Body of pancreas (tissue), 4 donors: ENCODE measurements around the gene CDT1. TPM values are rescaled to one million over a fixed set of nuclear protein-coding genes. Genes with fewer than 3 reads are reported as not detected.
A peak's percentile ranks its signal among the peaks of the same experiment; 100 is the strongest.

Experiments used
- ATAC-seq: fragments of 150-250 bp; one replicate; pipeline ENCODE4 v1.9.1; 2016
- DNase-seq, 4 donors: peaks; one replicate each; pipeline ENCODE4 v3.0.0-alpha.2; 2019
- H3K27ac ChIP-seq, 4 donors: fragments of 200-600 bp; sonication (generic); 1 replicate in 3 of 4; 2 replicates in 1 of 4; pipeline versions ENCODE4 v1.5.1 to v1.6.1; 2016 to 2019; ENCODE audit warnings: mild to moderate bottlenecking in 1 of 4, mixed read lengths in 1 of 4, moderate library complexity in 1 of 4
- H3K27me3 ChIP-seq, 2 donors: fragments of 200-600 bp; sonication (generic); one replicate each; pipeline ENCODE4 v1.6.0; 2016; ENCODE audit warnings: mild to moderate bottlenecking in 1 of 2
- H3K36me3 ChIP-seq, 2 donors: fragments of 200-600 bp; sonication (generic); replicated peaks in 1 of 2; 2 replicates each; pipeline ENCODE4 v1.5.1; 2016; ENCODE audit warnings: low read depth in 2 of 2; ENCODE audit not compliant: insufficient read depth in 1 of 2
- H3K4me1 ChIP-seq: fragments of 200-600 bp; sonication (generic); one replicate; pipeline ENCODE4 v1.6.0; 2016
- H3K4me3 ChIP-seq, 2 donors: fragments of 200-600 bp; sonication (generic); 1 replicate in 1 of 2; 2 replicates in 1 of 2; pipeline ENCODE4 v1.5.1; 2016 to 2019
- H3K9me3 ChIP-seq, 3 donors: fragments of 200-600 bp; sonication (generic); 1 replicate in 2 of 3; 2 replicates in 1 of 3; pipeline ENCODE4 v1.5.1; 2016
- POLR2A ChIP-seq, 3 donors: fragments of 450-650 bp; IDR thresholded peaks; one replicate each; pipeline ENCODE4 v1.6.1; 2016; ENCODE audit warnings: antibody characterized with exemption in 3 of 3, mild to moderate bottlenecking in 2 of 3
- WGBS, 2 donors: methylation state at CpG; one replicate each; pipeline ENCODE4 v1.1.5; 2017; 5-methylcytosine and 5-hydroxymethylcytosine counted together
- intact Hi-C: fragments of 100-400 bp; cut with DNase I; formaldehyde crosslinking; loops from one replicate; pipeline ENCODE4 v1.15.1; 2023
- total RNA-seq, 2 donors: library from RNA; depleted of rRNA; stranded (reverse); fragments of >200 nt; gene quantifications; one replicate each; pipeline ENCODE4 v1.1.0, GENCODE V29; 2016
- TF ChIP-seq, protein P1 (sequence below), 7 experiments: fragments of 450-650 bp in 4 of 7; fragments of 200-600 bp in 3 of 7; sonication (generic) in 3 of 7; IDR thresholded peaks; one replicate each; pipeline ENCODE4 v1.5.1; 2016 to 2019; ENCODE audit warnings: antibody characterized with exemption in 7 of 7

Gene CDT1
- total RNA-seq, 2 donors from 2014 or later = 7.6 TPM; not detected in 1

DNA sequence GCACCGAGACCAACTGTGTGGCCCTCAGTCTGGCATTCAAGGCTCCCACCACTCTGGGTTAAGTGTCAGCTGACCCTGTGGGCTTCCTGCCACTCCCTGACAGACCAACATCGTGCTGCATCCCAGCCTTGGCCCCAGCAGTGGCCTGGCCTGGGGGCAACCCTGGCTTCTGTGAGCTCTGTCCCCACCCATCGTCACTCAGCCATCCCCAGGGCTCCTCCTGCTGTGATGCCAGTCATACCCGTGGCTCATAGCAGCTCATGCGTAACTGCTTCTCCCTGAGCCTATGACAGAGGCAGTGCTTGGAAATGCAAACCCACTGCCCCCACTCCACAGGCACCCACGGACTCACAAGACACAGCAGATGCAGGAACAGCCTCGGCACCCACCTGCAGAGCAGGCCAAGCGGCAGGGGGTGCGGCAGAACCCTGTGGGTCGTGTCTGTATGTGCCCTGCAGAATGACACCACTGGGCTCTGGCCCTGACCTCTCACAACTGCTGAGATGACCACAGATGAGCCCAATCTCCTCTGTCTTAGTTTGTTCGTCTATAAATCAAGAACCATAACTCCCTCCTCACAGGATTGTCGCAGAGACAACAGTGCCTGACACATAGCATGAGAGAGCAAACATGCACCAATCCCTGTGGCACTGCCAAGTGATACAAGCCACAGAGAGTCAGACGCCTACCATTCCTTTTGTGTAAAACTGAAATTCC is 45.2 kb upstream of the CDT1 start:
- no peak for TF ChIP-seq POLR2A (IDR thresholded peaks at IDR 0.05)
- TF ChIP-seq, protein P1, sequence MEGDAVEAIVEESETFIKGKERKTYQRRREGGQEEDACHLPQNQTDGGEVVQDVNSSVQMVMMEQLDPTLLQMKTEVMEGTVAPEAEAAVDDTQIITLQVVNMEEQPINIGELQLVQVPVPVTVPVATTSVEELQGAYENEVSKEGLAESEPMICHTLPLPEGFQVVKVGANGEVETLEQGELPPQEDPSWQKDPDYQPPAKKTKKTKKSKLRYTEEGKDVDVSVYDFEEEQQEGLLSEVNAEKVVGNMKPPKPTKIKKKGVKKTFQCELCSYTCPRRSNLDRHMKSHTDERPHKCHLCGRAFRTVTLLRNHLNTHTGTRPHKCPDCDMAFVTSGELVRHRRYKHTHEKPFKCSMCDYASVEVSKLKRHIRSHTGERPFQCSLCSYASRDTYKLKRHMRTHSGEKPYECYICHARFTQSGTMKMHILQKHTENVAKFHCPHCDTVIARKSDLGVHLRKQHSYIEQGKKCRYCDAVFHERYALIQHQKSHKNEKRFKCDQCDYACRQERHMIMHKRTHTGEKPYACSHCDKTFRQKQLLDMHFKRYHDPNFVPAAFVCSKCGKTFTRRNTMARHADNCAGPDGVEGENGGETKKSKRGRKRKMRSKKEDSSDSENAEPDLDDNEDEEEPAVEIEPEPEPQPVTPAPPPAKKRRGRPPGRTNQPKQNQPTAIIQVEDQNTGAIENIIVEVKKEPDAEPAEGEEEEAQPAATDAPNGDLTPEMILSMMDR (IDR thresholded peaks at IDR 0.05) = no peak
- intact Hi-C loops = no loop called here
- Histone ChIP-seq H3K27me3 (no peaks in the 10 kb centered on the region), H3K4me1 (peaks cover 41% of the 10 kb centered on the region), H3K4me3 (no peak overlapping the region), H3K36me3 (no peaks in the 10 kb centered on the region), H3K9me3 (no peaks in the 10 kb centered on the region), H3K27ac (no peak overlapping the region)
- DNase-seq (no peak), ATAC-seq (no peak)
- 82 to 87% methylated on average over 3 to 13 of the region's 13 CpGs for WGBS, 2 donors

DNA sequence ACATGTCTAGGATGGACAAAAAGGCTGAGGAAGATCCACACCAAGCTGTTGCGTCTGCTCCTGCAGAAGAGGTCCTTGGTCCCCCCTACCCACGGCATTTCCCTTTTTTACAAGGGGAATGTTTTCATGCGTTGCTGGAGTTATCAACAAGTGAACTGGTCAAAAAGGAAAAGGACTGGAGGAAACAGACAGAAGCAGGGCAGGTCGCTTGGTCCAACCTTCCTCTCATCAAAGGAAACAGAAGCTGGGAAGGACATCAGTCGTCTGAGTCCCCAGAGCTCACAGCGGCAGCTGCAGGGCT is 44.7 kb upstream of the CDT1 start:
- WGBS, 2 donors = 87 to 97% methylated on average over 4 to 6 of the region's 6 CpGs
- DNase-seq (no peak), ATAC-seq (no peak)
- no peak for TF ChIP-seq POLR2A (IDR thresholded peaks at IDR 0.05)
- TF ChIP-seq, protein P1 (IDR thresholded peaks at IDR 0.05) = no peak
- no peaks in the 10 kb centered on the region for H3K9me3 ChIP-seq
- intact Hi-C loops = no loop called here
- H3K4me1 ChIP-seq = peaks cover 46% of the 10 kb centered on the region
- H3K36me3 ChIP-seq = no peaks in the 10 kb centered on the region
- no peak overlapping the region for H3K4me3 ChIP-seq
- no peaks in the 10 kb centered on the region for H3K27me3 ChIP-seq
- no peak overlapping the region for H3K27ac ChIP-seq

DNA sequence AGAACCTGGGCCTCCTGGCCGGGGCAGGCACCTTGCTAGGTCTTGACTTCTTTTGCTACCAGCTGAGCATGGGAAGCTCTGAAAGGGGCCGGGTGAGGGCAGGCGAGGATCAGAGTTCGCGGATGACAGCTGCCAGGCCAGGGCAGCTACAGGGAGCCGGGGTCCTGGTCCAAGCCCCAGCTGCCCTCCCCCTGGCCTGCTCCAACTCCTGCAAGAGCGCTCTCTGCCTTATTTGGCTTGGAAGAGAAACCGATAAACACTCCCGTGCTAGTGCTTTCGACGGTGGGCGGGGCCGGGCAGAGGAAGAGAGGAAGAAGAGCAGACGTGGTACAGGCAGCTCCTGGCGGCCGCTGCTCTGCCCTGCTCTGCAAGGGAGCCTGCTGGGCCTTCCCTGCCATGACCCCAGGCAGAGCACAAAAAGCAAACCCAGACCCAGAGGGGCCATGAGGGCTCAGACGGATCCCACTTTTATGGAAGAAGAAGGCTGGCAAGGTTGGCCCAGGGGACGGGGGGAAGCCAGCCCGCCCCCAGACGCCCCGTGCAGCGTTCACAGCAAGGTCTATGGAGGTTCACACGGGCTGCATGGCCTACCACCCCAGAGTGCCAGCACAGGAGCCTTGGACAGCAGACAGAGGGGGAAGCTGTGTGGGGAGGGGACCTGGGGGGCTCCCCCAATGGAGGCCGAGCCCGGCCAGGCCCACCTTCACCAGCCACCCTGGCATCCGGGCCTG is 44.2 kb upstream of the CDT1 start:
- H3K27ac ChIP-seq = peak overlapping the region in 1 of 4 donors; percentile 67
- no peaks in the 10 kb centered on the region for H3K9me3 ChIP-seq
- no peak overlapping the region for H3K4me3 ChIP-seq
- no peaks in the 10 kb centered on the region for H3K36me3 ChIP-seq
- peaks cover 51% of the 10 kb centered on the region for H3K4me1 ChIP-seq
- 78% methylated on average over 17 to 24 of the region's 26 CpGs for WGBS, 2 donors
- DNase-seq (no peak), ATAC-seq (no peak)
- H3K27me3 ChIP-seq = no peaks in the 10 kb centered on the region
- no peak for TF ChIP-seq POLR2A (IDR thresholded peaks at IDR 0.05)
- TF ChIP-seq, protein P1 (IDR thresholded peaks at IDR 0.05) = no peak
- intact Hi-C loops = no loop called here

DNA sequence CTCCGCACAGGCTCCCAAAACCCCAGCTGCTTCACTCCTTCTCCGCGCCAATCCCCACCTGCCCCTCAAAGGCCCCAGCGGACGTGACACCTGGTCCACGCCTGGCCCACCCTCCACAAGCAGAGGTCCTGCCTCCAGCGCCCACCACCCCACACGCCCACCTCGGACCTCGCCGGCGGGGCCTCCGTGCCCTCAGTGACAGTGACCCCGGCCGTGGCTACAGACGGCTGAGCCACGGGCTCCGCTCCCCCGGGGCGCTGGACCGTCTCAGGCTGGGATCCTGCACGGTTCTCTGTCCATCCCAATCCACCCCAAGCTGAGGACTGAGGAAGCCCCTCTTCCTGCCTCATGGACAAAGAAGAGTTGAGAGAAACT is 43.6 kb upstream of the CDT1 start:
- ATAC-seq = no peak
- DNase-seq = no peak
- Histone ChIP-seq H3K27ac (peak overlapping the region in 1 of 4 donors; percentile 67), H3K4me3 (no peak overlapping the region), H3K4me1 (peaks cover 57% of the 10 kb centered on the region), H3K36me3 (no peaks in the 10 kb centered on the region), H3K9me3 (no peaks in the 10 kb centered on the region), H3K27me3 (no peaks in the 10 kb centered on the region)
- TF ChIP-seq, protein P1 (IDR thresholded peaks at IDR 0.05) = no peak
- no peak for TF ChIP-seq POLR2A (IDR thresholded peaks at IDR 0.05)
- intact Hi-C loops = no loop called here
- 85 to 90% methylated on average over 18 to 22 of the region's 22 CpGs for WGBS, 2 donors
